H7 (cell line): ENCODE results near the gene SPIN1. TPM values are rescaled to one million over a fixed set of nuclear protein-coding genes. Genes with fewer than 3 reads are reported as not detected.
A peak's percentile ranks its signal among the peaks of the same experiment; 100 is the strongest.

Experiments used
- DNase-seq: peaks from one replicate; pipeline ENCODE4 v3.0.0; 2012
- H3K27me3 ChIP-seq: 2 replicates; pipeline ENCODE4 v1.6.0; 2011; ENCODE audit warnings: mild to moderate bottlenecking, low read length; ENCODE audit not compliant: control insufficient read depth, insufficient read depth
- H3K36me3 ChIP-seq: replicated peaks from 2 replicates; pipeline ENCODE4 v1.5.1; 2011; ENCODE audit warnings: low read length; ENCODE audit not compliant: control insufficient read depth, insufficient read depth
- H3K4me3 ChIP-seq: 2 replicates; pipeline ENCODE4 v1.5.1; 2011; ENCODE audit warnings: low read depth, mild to moderate bottlenecking, control low read depth, low read length, moderate library complexity; ENCODE audit not compliant: insufficient read depth
- total RNA-seq: library from RNA; depleted of rRNA; stranded (reverse); fragments of >200 nt; shearing (Covaris generic); gene quantifications from 2 replicates; pipeline ENCODE4 v1.2.3, GENCODE V29; 2014

Gene SPIN1
- total RNA-seq, 1 experiment from 2014 or later = 73.2 TPM

DNA sequence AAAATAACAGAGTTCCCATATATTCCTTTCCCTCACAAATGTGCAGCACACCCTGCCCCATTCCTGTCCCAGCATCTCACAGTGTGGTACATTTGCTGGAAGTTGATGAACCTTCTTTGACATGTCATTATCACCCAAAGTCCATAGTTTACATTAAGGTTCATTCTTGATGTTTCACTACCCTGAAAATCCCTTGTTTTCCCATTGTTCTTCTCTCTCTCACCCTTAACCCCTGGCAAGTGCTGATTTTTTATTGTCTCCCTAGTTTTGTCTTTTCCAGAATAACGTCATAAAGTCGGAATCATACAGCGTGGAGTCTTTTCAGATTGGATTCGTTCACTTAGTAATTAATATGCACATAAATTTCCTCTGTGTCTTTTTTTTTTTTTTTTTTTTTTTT, 48.1 kb downstream of the SPIN1 start:
- no peak overlapping the region for H3K4me3 ChIP-seq
- DNase-seq = no peak
- H3K36me3 ChIP-seq = peaks cover 4% of the 10 kb centered on the region

DNA sequence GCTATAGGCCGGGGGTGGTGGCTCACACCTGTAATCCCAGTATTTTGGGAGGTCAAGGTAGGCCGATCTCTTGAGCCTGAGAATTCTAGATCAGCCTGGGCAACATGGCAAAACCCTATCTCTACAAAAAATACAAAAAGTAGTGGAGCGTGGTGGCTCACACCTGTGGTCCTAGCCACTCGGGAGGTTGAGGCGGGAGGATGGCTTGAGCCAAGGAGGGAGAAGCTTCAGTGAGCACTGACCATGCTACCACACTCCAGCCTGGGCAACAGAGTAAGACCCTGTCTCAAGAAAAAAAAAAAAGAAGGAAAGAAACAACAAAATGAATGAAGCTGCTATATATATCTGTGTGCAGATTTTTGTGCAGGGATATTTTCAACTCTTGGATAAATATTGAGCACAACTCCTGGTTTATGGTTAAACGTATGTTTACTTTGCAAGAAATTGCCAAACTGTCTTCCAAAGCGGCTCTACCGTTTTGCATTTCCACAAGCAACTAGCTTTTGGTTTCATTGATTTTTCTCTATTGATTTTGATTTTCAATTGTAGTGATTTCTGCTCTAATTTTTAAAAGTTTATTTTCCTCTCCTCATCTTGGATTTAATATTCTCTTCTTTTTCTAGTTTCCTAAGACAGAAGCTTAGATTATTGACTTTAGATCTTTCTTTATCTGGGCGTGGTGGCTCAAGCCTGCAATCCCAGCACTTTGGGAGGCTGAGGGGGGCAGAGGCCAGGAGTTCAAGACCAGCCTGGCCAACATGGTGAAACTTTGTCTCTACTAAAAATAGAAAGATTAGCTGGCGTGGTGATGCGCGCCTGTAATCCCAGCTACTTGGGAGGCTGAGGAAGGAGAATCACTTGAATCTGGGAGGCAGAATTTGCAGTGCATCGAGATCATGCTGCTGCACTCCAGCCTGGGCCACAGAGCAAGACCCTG, 49.2 kb downstream of the SPIN1 start:
- Histone ChIP-seq H3K36me3 (peaks cover 3% of the 10 kb centered on the region), H3K27me3 (no peaks in the 10 kb centered on the region), H3K4me3 (no peak overlapping the region)
- no peak for DNase-seq

More for the DNA sequence above, 48.1 kb downstream of the SPIN1 start:
- H3K27me3 ChIP-seq = no peaks in the 10 kb centered on the region

DNA sequence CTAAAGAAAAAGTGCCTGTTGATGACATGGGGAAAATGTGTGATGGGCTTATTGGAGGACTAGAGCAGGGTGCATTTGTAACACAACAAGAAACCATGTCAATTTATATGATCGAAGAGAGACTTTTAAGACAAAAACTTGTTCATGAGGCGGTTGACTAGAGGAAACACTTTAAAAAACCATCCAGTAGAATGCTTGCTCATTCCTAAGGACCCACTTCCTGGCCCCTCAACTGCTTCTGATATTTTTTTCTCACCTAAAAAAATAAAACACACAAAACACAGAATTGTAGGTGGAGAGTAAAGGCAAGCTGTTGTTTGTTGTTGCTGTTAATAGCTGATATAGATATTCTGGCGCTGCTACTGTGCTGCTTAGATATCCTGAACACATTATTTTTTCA, 50.6 kb downstream of the SPIN1 start:
- peaks cover 3% of the 10 kb centered on the region for H3K36me3 ChIP-seq
- H3K4me3 ChIP-seq = no peak overlapping the region

GRCh38 chr9:88441301-88442007, 53.2 kb downstream of the SPIN1 start:
- Histone ChIP-seq H3K36me3 (no peaks in the 10 kb centered on the region; the same call in none of the 2 replicates), H3K4me3 (no peak overlapping the region), H3K27me3 (no peaks in the 10 kb centered on the region)
- DNase-seq = no peak

More for the DNA sequence above, 50.6 kb downstream of the SPIN1 start:
- no peak for DNase-seq
- no peaks in the 10 kb centered on the region for H3K27me3 ChIP-seq

DNA sequence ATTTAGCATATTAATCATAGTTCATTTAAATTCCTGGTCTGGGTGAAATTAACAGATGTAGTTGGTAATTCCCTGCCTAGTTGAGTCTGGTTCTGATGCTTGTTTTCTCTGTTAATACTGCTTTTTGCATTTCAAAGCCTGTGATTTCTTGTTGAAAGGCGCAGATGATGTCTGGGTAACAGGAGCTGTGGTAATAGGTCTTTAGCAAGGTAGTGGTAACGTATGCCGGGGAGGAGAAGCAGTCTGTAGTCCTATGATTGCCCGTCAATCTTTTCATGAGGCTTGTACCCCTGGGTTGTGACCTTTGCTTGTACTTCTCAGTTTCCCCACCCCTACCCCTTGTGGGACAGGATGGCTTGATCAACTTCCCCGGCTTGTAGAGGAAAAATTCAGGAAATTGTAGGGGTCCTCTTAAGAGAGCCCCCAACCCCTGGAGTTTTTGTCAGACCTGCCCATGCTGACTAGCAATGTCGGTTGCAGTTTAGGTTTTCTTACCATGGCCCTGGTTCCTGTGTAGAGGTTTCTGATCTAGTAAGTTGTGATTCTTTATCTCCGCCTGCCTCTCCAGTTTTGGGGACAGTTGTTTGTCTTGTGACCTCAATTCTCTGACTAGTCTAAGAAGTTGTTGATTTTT, 55.4 kb downstream of the SPIN1 start:
- Histone ChIP-seq H3K27me3 (no peaks in the 10 kb centered on the region), H3K4me3 (no peak overlapping the region), H3K36me3 (no peaks in the 10 kb centered on the region; the same call in none of the 2 replicates)
- peak; percentile 28 for DNase-seq

DNA sequence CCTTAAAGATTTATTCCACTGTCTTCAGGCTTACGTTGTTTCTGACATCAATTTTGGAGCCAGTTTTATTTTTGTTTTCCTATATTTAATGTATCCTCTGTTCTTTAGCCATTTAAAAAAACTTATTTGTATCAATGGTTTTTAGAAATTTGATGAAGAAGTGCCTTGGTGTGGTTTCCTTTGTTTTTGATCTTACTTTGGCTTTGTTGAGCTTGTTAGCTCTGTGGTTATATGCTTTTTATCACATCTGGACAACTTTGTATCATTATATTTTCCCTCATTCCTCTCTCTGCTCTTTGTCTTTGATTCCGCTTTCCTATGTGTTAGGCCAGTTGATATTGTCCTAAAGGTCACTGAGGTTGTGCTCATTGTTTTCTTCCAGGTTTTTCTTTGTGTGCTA, 58.5 kb downstream of the SPIN1 start:
- H3K27me3 ChIP-seq = no peaks in the 10 kb centered on the region
- no peak overlapping the region for H3K4me3 ChIP-seq
- no peak for DNase-seq
- peaks cover 7% of the 10 kb centered on the region for H3K36me3 ChIP-seq

DNA sequence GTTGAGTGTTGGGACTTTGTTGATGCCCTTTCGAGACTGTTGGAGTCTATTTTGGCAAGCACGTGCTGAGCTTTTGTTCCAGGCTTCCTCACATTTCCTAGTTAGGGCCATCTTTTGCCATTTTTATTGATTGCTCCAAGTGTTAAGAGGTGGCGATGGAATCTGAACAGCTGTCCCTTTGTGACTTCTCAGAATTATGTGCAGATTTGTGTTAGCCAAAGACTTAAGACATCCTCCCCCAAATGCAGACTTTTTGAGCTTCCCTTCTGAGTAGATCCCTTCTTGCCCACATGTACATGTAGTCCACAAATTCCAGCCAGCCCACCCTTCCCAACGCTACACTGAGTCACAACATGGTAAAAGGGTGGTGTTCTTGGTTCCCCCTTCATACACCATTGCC, 59.2 kb downstream of the SPIN1 start:
- no peaks in the 10 kb centered on the region for H3K27me3 ChIP-seq
- no peak overlapping the region for H3K4me3 ChIP-seq
- peaks cover 7% of the 10 kb centered on the region for H3K36me3 ChIP-seq
- DNase-seq = no peak

- H3K36me3 ChIP-seq = peaks cover 7% of the 10 kb centered on the region
- no peak for DNase-seq
- no peak overlapping the region for H3K4me3 ChIP-seq
- no peaks in the 10 kb centered on the region for H3K27me3 ChIP-seq
Observed at GRCh38 chr9:88451160-88451559, 62.9 kb downstream of the SPIN1 start.

- no peak for DNase-seq
- no peak overlapping the region for H3K4me3 ChIP-seq
- H3K27me3 ChIP-seq = no peaks in the 10 kb centered on the region
- H3K36me3 ChIP-seq = peaks cover 9% of the 10 kb centered on the region
Observed at GRCh38 chr9:88458716-88459465, 70.6 kb downstream of the SPIN1 start.

DNA sequence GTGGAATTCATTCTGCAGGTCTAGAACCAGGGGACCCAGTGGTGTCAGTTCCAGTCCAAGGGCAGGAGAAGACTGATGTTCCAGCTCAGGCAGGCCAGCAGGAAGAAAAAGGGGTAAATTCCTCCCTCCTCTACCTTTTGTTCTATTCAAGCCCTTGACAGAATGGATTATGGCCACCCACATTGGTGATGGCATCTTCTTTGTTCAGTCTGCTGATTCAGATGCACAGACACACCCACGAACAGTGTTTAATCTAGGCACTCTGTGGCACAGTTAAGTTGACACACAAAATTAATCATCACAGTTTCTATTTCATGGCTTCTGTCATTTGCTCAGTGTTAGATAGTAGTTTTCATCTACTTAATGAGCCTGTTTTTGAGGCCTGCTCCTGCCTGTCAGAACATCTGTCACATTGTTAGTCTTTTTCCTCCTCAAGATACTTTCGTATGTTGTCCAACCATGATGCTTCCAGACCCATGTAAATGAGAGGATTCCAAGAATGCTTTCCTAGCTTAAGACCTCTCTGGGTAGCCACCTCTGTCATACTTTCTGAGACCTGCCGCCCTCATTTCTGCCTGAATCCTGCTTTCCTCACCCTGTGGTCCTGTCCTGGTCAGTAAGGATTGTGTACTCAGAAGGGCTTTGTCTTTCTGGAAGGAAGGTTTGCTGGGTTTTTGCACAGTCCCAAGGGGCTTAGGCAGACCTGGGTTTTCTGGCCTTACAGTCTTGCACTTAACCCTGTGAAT, 72.5 kb downstream of the SPIN1 start:
- Histone ChIP-seq H3K36me3 (peaks cover 9% of the 10 kb centered on the region), H3K4me3 (no peak overlapping the region), H3K27me3 (no peaks in the 10 kb centered on the region)
- no peak for DNase-seq

DNA sequence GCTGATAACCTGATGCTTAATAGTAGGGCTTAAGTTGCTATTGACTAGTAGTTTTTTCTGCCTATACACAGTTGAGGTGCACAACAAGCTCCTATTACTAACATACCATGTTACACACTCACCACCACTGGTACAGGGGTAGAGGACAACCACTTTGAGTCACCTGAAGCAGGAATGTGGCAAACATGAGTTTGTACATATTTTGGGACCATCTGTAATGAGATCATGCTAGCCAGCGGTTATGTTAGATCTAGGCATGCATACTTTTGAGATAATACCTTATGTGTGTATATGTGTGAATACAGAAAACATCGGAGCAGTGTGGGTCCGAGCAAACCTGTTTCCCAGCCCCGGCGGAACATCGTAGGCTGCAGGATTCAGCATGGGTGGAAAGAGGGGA, 73.9 kb downstream of the SPIN1 start:
- no peak overlapping the region for H3K4me3 ChIP-seq

DNA sequence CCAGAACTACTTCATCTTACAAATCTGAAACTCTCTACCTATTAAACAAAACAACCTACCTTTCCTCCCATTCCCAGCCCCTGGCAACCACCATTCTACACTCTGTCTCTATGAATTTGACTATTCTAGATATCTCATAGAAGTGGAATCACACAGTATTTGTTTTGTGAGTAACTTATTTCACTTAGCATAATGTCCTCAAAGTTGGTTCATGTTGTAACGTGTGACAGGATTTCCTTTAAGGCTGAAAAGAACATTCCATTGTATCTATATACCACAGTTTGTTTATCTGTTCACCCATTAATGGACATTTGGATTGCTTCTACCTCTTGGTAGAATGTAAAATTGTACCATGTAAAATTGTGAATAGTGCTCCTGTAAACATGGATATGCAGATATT, 76.6 kb downstream of the SPIN1 start:
- H3K4me3 ChIP-seq = no peak overlapping the region
- peaks cover 4% of the 10 kb centered on the region for H3K36me3 ChIP-seq
- DNase-seq = no peak
- no peaks in the 10 kb centered on the region for H3K27me3 ChIP-seq

More for the DNA sequence above, 73.9 kb downstream of the SPIN1 start:
- Histone ChIP-seq H3K27me3 (no peaks in the 10 kb centered on the region), H3K36me3 (peaks cover 4% of the 10 kb centered on the region)
- DNase-seq = no peak

DNA sequence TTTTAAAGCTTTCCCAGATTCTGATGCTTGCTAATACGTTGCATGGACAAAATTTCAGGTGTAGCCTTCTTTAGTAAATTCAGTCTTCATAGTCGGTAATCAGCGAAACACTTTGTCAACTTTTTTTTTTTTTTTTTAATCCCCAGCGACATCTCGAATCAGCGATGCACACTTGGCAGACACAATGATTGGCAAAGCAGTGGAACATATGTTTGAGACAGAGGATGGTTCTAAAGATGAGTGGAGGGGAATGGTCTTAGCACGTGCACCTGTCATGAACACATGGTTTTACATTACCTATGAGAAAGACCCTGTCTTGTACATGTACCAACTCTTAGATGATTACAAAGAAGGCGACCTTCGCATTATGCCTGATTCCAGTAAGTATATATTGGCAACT, 80.0 kb downstream of the SPIN1 start:
- no peak for DNase-seq
- H3K27me3 ChIP-seq = no peaks in the 10 kb centered on the region
- H3K4me3 ChIP-seq = no peak overlapping the region
- H3K36me3 ChIP-seq = no peaks in the 10 kb centered on the region; the same call in none of the 2 replicates
